HEK293T (cell line): ENCODE data around the gene BEST1.
A peak's percentile ranks its signal among the peaks of the same experiment; 100 is the strongest.

Experiments used
- CTCF ChIA-PET: fragments of 350-600 bp; formaldehyde crosslinking; extraction: SDS; loops from one replicate; lab custom pipeline; 2021; ENCODE audit warnings: antibody characterized with exemption, inconsistent platforms; lab: Yijun Ruan, JAX
- POLR2A ChIA-PET: fragments of 350-600 bp; formaldehyde crosslinking; extraction: SDS; loops from one replicate; lab custom pipeline; 2020; ENCODE audit warnings: antibody characterized with exemption, inconsistent platforms; lab: Yijun Ruan, JAX
- DNase-seq: peaks from one replicate; pipeline ENCODE4 v3.0.0; 2012; ENCODE audit warnings: mixed read lengths; ENCODE audit errors: extremely low spot score
- ARNT ChIP-seq: fragments of 450-650 bp; IDR thresholded peaks from 2 replicates; pipeline ENCODE4 v1.6.1; 2017; ENCODE audit warnings: mild to moderate bottlenecking
- BHLHE40 ChIP-seq: fragments of 450-650 bp; IDR thresholded peaks from 2 replicates; pipeline ENCODE4 v1.6.1; 2016; ENCODE audit warnings: mild to moderate bottlenecking, moderate library complexity, borderline replicate concordance
- CTBP1 ChIP-seq: fragments of 450-650 bp; IDR thresholded peaks from 2 replicates; pipeline ENCODE4 v1.6.1; 2016; ENCODE audit warnings: borderline replicate concordance
- ELF4 ChIP-seq: fragments of 450-650 bp; IDR thresholded peaks from 2 replicates; pipeline ENCODE4 v1.6.1; 2017; ENCODE audit warnings: antibody characterized with exemption
- FOXA1 ChIP-seq: fragments of 450-650 bp; IDR thresholded peaks from 2 replicates; pipeline ENCODE4 v1.6.1; 2016; ENCODE audit warnings: mild to moderate bottlenecking
- FOXK2 ChIP-seq: fragments of 450-650 bp; IDR thresholded peaks from 2 replicates; pipeline ENCODE4 v1.6.1; 2016; ENCODE audit warnings: mild to moderate bottlenecking
- FOXM1 ChIP-seq: fragments of 450-650 bp; IDR thresholded peaks from 2 replicates; pipeline ENCODE4 v1.6.1; 2017; ENCODE audit warnings: mild to moderate bottlenecking, borderline replicate concordance
- HDGF ChIP-seq: fragments of 450-650 bp; IDR thresholded peaks from 2 replicates; pipeline ENCODE4 v1.6.1; 2017; ENCODE audit warnings: antibody characterized with exemption, borderline replicate concordance
- L3MBTL2 ChIP-seq: fragments of 450-650 bp; conservative IDR thresholded peaks from 2 replicates; pipeline ENCODE4 v1.6.1; 2016; ENCODE audit warnings: mild to moderate bottlenecking
- LEF1 ChIP-seq: fragments of 450-650 bp; IDR thresholded peaks from 2 replicates; pipeline ENCODE4 v1.6.1; 2017; ENCODE audit warnings: mild to moderate bottlenecking, borderline replicate concordance
- NFRKB ChIP-seq: fragments of 450-650 bp; IDR thresholded peaks from 2 replicates; pipeline ENCODE4 v1.6.1; 2016; ENCODE audit warnings: mild to moderate bottlenecking, moderate library complexity
- SP1 ChIP-seq: fragments of 450-650 bp; IDR thresholded peaks from 2 replicates; pipeline ENCODE4 v1.6.1; 2017
- SUZ12 ChIP-seq: fragments of 450-650 bp; IDR thresholded peaks from 2 replicates; pipeline ENCODE4 v1.6.1; 2016; ENCODE audit warnings: mild to moderate bottlenecking
- ZNF384 ChIP-seq: fragments of 450-650 bp; IDR thresholded peaks from 2 replicates; pipeline ENCODE4 v1.6.1; 2016
- TF ChIP-seq, protein P1 (sequence below): fragments of 450-650 bp; IDR thresholded peaks from 2 replicates; pipeline ENCODE4 v1.6.1; 2016

The BEST1 gene

DNA sequence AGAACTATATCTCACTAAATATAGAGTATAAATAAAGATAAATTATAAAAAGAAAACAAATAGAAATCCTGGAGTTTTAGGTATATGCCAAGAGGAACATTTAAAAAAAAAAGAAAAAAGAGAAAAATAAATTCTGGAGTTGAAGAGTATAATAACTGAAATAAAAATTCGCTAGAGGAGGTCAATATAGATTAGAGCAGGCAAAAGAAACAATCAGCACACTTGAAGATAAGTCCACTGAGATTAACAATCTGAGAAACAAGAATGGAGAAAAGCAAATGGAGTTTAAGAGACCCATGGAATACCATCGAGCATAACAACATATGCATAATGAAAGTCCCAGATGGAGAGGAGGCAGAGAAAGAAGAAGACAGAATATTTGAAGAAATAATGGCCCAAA is 14.3 kb upstream of the BEST1 start:
- POLR2A ChIA-PET = no interaction called here
- DNase-seq = no peak
- no peak for TF ChIP-seq ELF4
- CTCF ChIA-PET = no interaction called here

DNA sequence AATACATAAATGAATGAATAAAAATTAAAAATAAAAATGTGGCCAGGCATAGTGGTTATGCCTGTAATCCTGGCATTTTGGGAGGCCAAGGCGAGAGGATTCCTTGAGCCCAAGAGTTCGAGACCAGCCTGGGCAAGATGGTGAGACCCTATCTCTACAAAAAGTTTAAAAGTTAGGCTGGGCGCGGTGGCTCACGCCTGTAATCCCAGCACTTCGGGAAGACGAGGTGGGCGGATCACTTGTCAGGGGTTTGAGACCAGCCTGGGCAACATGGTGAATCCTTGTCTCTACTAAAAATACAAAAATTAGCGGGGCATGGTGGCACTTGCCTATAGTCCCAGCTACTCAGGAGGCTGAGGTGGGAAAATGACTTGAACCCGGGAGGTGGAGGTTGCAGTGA is 9.7 kb upstream of the BEST1 start:
- no peak for DNase-seq
- ChIA-PET POLR2A (no interaction called here), CTCF (no interaction called here)
- no peak for TF ChIP-seq BHLHE40
- TF ChIP-seq FOXM1 = no peak
- TF ChIP-seq NFRKB = no peak

DNA sequence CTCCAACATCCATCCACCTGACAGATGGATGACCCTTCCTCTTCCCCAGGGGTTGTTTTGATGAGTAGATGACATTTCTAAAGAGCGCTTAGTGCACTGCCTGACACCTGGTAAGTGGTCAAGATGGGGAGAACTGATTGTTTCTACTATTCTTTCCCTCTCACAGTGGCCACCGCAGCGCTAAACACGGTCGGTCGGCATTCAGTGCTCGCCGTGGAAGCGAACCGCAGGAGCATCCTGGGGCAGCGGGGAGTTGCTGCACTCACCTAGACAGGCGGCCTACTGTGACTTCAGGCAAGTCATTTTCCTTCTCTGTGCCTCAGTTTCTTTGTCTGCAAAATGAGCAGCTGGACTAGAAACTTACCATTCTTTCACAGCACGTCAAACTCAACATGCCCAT is 5.0 kb upstream of the BEST1 start:
- POLR2A ChIA-PET = no interaction called here
- DNase-seq = no peak
- CTCF ChIA-PET = interaction anchor here (0.8 to 5.0 kb wide), 2 partner anchors 47 to 149 kb away, joined by 3 to 77 read pairs; no protein-coding TSS in a partner anchor
- TF ChIP-seq, protein P1, sequence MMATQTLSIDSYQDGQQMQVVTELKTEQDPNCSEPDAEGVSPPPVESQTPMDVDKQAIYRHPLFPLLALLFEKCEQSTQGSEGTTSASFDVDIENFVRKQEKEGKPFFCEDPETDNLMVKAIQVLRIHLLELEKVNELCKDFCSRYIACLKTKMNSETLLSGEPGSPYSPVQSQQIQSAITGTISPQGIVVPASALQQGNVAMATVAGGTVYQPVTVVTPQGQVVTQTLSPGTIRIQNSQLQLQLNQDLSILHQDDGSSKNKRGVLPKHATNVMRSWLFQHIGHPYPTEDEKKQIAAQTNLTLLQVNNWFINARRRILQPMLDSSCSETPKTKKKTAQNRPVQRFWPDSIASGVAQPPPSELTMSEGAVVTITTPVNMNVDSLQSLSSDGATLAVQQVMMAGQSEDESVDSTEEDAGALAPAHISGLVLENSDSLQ = no peak
- TF ChIP-seq HDGF = no peak
- no peak for TF ChIP-seq FOXA1
- TF ChIP-seq FOXK2 = no peak
- no peak for TF ChIP-seq SP1
- TF ChIP-seq ELF4 = no peak
- no peak for TF ChIP-seq ZNF384
- no peak for TF ChIP-seq FOXM1
- no peak for TF ChIP-seq CTBP1
- no peak for TF ChIP-seq L3MBTL2
- no peak for TF ChIP-seq ARNT

DNA sequence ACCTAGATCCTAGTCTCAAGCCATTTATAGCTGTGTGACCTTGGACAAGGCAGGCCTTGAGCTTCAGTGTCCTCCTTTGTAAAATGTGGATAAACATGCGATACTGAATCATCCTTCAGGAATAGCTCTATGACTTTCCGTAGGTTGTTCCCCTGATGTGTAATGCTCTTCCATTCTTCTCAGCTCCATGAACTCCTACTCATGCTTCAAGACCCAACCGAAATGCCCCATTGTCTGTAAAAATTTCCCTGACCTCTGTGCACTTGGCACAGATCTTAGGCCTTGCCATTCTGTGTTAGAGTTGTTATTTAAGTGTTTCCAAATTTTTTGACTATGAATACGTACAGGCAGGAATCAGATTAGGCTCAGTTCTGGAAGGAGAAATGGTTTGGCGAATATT is 3.3 kb upstream of the BEST1 start:
- no peak for DNase-seq
- ChIA-PET POLR2A (interaction anchor here (1.0 to 2.3 kb wide), 6 partner anchors 15 to 135 kb away, joined by 3 to 8 read pairs (median 5); partner anchors contain the start of gene FTH1), CTCF (interaction anchor here (0.6 to 5.0 kb wide), 17 partner anchors 10 to 393 kb away, joined by 3 to 77 read pairs (median 6); no protein-coding TSS in a partner anchor)
- TF ChIP-seq L3MBTL2 (no peak), SUZ12 (no peak), CTBP1 (no peak), FOXM1 (no peak), HDGF (no peak), BHLHE40 (no peak), SP1 (no peak), ELF4 (no peak), NFRKB (no peak), LEF1 (no peak), ZNF384 (no peak), FOXA1 (no peak)
- TF ChIP-seq, protein P1 = no peak

DNA sequence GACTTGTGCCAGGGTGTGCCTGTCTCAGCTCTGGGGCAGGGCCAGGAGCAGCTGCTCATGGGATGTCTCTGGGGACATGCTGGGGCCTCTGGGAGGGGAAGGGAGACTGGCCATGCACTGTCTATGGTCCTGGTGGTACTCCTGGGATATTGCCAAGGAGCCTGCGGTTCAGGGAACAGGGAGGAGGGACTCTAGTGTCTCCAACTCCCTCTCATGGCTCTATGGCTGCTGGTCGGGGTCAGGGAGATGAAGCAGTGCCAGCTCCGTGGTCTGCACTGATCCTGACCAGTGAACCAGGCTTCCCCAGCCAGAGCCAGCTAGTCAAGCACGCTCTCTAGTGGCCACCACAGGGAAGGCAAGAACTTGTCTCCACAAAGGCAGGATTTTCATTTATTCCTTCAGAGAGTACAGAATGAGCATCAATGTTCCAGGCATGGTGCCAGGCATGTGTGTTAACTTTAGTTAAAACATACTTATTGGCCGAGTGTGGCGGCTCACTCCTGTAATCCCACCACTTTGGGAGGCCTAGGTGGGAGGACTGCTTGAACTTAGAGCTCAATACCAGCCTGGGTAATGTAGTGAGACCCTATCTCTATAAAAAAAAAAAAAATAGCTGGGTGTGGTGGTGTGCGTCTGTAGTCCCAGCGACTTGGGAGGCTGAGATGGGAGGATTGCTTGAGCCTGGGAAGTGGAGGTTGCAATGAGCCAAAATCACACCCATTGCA is 2.5 kb upstream of the BEST1 start:
- DNase-seq = peak; percentile 87
- 0 out of 2 replicates have a peak, but pooled peaks have one; percentile 26 for TF ChIP-seq ZNF384
- no peak for TF ChIP-seq FOXA1
- no peak for TF ChIP-seq NFRKB
- POLR2A ChIA-PET = interaction anchor here (1.0 to 2.3 kb wide), 6 partner anchors 15 to 134 kb away, joined by 3 to 8 read pairs (median 5); partner anchors contain the start of gene FTH1
- CTCF ChIA-PET = interaction anchor here (0.6 to 5.0 kb wide), 21 partner anchors 10 to 160 kb away, joined by 3 to 77 read pairs (median 6); no protein-coding TSS in a partner anchor

DNA sequence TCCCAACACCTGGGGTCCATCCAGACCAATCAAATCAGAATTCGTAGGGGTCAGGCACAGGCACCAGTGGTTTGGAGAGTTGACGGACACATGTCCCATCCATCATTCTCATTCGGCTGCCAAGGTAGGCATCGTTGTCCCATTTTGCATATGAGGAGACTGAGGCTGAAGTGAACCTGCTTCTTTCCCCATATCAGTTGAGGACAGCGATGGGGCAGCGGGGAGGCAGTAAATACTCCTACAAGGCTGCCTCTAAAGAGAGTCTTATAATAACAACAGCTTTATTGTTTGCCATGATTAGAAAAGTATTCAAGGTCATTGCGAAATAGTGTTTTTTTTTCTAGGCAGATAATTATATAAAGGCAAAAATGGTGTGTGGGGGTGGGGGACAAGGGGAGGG is 1.6 kb upstream of the BEST1 start:
- no peak for DNase-seq
- TF ChIP-seq FOXM1 = no peak
- TF ChIP-seq, protein P1 = 0 out of 2 replicates have a peak, but pooled peaks have one; percentile 11
- ChIA-PET POLR2A (interaction anchor here (1.6 to 2.1 kb wide), 3 partner anchors 19 to 51 kb away, joined by 6 to 8 read pairs (median 6); partner anchors contain the start of gene FTH1), CTCF (interaction anchor here (0.6 to 5.0 kb wide), 17 partner anchors 11 to 159 kb away, joined by 3 to 77 read pairs (median 6); no protein-coding TSS in a partner anchor)
